ENCODE data around the gene COL15A1.

Gene COL15A1

DNA sequence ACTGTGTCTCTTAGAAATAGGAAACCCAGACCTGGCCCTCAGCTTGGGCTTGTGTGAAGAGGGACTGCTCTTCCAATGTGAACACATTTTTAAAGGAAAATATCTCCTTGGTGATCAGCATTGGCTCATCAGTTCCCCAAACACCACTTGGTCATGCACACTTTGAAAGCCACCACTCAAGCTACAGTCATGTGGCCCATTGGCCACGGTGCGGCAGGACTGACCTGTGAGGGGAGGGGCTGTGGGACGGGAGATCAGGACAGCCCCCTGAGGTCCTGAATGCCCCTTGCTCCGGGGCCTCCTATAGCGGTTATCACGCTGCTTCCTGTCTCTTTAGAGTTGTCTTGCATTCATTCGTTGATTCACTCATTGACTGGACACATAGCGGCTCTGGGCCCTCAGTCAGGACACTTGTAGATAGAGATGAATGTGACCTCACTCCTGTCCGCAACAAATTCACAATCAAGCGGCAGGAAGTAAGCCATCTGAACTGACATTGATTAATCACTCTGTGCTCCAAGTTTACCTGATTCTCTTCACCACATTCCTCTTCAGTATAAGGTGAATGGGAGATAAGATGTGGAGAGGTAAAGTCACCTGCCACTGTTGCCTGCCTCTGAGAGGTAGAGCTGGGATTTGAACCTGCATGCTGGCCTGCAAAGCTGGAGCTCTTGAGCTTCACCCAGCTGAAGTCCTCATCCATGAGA is 73.1 kb downstream of the COL15A1 start:
- H3K56ac ChIP-seq (ENCODE audit: low read length), result no peak overlapping the region
- no peak overlapping the region for H3K4ac ChIP-seq (ENCODE audit: low read depth, low read length)
- no peak overlapping the region for H2BK120ac ChIP-seq (ENCODE audit: low read depth, low read length)
- no peak overlapping the region for H4K5ac ChIP-seq (ENCODE audit: low read length)
- no peak overlapping the region for H3K27ac ChIP-seq (ENCODE audit: low read depth, low read length)
- H3K79me1 ChIP-seq (ENCODE audit: low read length), result no peaks in the 10 kb centered on the region
- no peak overlapping the region for H3K9ac ChIP-seq (ENCODE audit: low read length)
- no peak overlapping the region for H2AK5ac ChIP-seq (ENCODE audit: low read length)
- H2BK15ac ChIP-seq (replicated peaks; ENCODE audit: low read depth), result no peak overlapping the region
- DNase-seq, result no peak
- no peaks in the 10 kb centered on the region for H3K27me3 ChIP-seq (ENCODE audit: insufficient read depth, low read length, poor library complexity)
- no peaks in the 10 kb centered on the region for H3K36me3 ChIP-seq (ENCODE audit: control insufficient read depth, insufficient read depth, low read length)
- H3K4me2 ChIP-seq (ENCODE audit: low read length), result no peak overlapping the region
- H3K18ac ChIP-seq (ENCODE audit: low read length), result no peak overlapping the region
- no peak overlapping the region for H4K8ac ChIP-seq (ENCODE audit: low read depth, low read length)
- no peak overlapping the region for H3K23ac ChIP-seq (ENCODE audit: low read length)
- H3K4me3 ChIP-seq (ENCODE audit: low read length), result no peak overlapping the region
- no peaks in the 10 kb centered on the region for H3K4me1 ChIP-seq (ENCODE audit: control insufficient read depth, low read depth, low read length)
- no CpG with 5 or more reads among the region's 10 CpGs for WGBS (ENCODE audit: extremely low coverage, insufficient coverage, low lambda C conversion rate)
- H2BK5ac ChIP-seq (ENCODE audit: low read length), result no peak overlapping the region
- H3K79me2 ChIP-seq (ENCODE audit: control insufficient read depth, insufficient read depth, low read length), result no peaks in the 10 kb centered on the region

DNA sequence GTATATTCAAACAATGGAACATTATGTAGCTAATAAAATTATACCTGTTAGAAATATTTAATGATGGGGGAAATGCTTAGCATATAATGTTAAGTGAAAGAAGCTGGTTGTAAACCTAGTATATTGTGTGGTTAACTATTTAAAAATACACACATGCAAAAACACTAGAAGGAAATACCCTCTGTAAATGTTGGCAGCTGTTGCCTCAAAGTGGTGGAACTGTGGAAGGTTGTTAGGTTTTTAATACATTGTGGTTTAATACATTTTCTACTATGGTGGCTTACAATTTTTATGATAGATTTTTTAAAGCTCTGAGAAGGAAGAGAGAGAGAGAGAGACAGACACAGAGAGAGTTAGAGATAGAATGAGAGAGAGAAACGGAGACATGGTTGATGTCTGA is 74.9 kb downstream of the COL15A1 start:
- no peak for DNase-seq
- no peak overlapping the region for H3K4me2 ChIP-seq (ENCODE audit: low read length)
- H3K27me3 ChIP-seq (ENCODE audit: insufficient read depth, low read length, poor library complexity), result no peaks in the 10 kb centered on the region
- no peak overlapping the region for H3K9ac ChIP-seq (ENCODE audit: low read length)
- no peaks in the 10 kb centered on the region for H3K36me3 ChIP-seq (ENCODE audit: control insufficient read depth, insufficient read depth, low read length)
- no peak overlapping the region for H4K8ac ChIP-seq (ENCODE audit: low read depth, low read length)
- H3K23ac ChIP-seq (ENCODE audit: low read length), result no peak overlapping the region
- no peak overlapping the region for H4K5ac ChIP-seq (ENCODE audit: low read length)
- no peak overlapping the region for H3K4me3 ChIP-seq (ENCODE audit: low read length)
- no CpG with 5 or more reads among the region's 1 CpG for WGBS (ENCODE audit: extremely low coverage, insufficient coverage, low lambda C conversion rate)
- H2BK120ac ChIP-seq (ENCODE audit: low read depth, low read length), result no peak overlapping the region
- no peak overlapping the region for H3K18ac ChIP-seq (ENCODE audit: low read length)
- no peak overlapping the region for H3K4ac ChIP-seq (ENCODE audit: low read depth, low read length)
- H3K27ac ChIP-seq (ENCODE audit: low read depth, low read length), result no peak overlapping the region
- H3K79me1 ChIP-seq (ENCODE audit: low read length), result no peaks in the 10 kb centered on the region
- H3K4me1 ChIP-seq (ENCODE audit: control insufficient read depth, low read depth, low read length), result no peaks in the 10 kb centered on the region
- no peak overlapping the region for H2BK5ac ChIP-seq (ENCODE audit: low read length)
- no peak overlapping the region for H3K56ac ChIP-seq (ENCODE audit: low read length)
- no peak overlapping the region for H2AK5ac ChIP-seq (ENCODE audit: low read length)
- no peak overlapping the region for H2BK15ac ChIP-seq (replicated peaks; ENCODE audit: low read depth)
- no peaks in the 10 kb centered on the region for H3K79me2 ChIP-seq (ENCODE audit: control insufficient read depth, insufficient read depth, low read length)

DNA sequence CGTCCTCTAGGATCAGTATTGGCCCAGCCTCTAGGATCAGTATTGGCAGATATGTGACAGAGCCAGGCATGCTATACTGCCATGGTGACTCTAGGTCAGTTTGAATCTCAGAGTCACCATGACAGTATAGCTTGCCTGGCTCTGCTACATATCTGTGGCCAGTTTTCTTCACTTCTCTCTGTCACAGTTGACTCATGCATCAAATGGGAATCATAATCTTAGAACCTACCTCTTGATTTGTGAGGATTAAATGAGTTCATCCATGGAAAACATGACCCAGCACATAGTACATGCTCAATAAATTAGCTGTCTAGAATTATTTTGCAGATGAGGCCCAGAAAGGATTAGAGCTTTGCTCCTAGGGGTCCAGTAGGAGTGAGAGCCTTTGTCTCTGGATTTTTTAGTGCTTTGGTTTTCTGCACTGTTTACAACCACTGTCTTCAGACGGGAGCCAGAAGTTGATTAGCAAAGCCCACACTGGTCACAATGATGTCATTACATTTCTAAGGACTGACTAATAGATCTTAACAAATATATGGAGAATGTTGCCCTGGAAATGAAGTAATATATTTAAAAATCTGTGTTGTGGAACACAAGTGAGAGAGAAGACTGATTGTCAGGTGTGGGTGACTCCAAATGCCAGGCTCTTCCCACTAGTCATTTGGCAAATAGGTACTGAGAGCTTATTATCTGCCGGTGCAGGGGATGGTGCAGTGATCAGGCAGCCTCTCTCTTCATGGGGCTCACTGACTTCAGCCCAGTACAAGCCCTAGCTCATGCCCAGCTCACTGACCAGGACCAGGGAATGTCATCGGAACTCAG is 76.0 kb downstream of the COL15A1 start:
- Histone ChIP-seq H2BK15ac (replicated peaks; ENCODE audit: low read depth) (no peak overlapping the region), H3K4me2 (ENCODE audit: low read length) (no peak overlapping the region), H4K5ac (ENCODE audit: low read length) (no peak overlapping the region), H3K36me3 (ENCODE audit: control insufficient read depth, insufficient read depth, low read length) (no peaks in the 10 kb centered on the region), H4K8ac (ENCODE audit: low read depth, low read length) (no peak overlapping the region), H2AK5ac (ENCODE audit: low read length) (no peak overlapping the region), H3K4ac (ENCODE audit: low read depth, low read length) (no peak overlapping the region), H3K4me3 (ENCODE audit: low read length) (no peak overlapping the region), H2BK5ac (ENCODE audit: low read length) (no peak overlapping the region), H3K4me1 (ENCODE audit: control insufficient read depth, low read depth, low read length) (no peaks in the 10 kb centered on the region), H2BK120ac (ENCODE audit: low read depth, low read length) (no peak overlapping the region), H3K23ac (ENCODE audit: low read length) (no peak overlapping the region), H3K27ac (ENCODE audit: low read depth, low read length) (no peak overlapping the region), H3K56ac (ENCODE audit: low read length) (no peak overlapping the region), H3K9ac (ENCODE audit: low read length) (no peak overlapping the region), H3K27me3 (ENCODE audit: insufficient read depth, low read length, poor library complexity) (no peaks in the 10 kb centered on the region), H3K18ac (ENCODE audit: low read length) (no peak overlapping the region), H3K79me2 (ENCODE audit: control insufficient read depth, insufficient read depth, low read length) (no peaks in the 10 kb centered on the region), H3K79me1 (ENCODE audit: low read length) (no peaks in the 10 kb centered on the region)
- peak; percentile 55 for DNase-seq
- no CpG with 5 or more reads among the region's 4 CpGs for WGBS (ENCODE audit: extremely low coverage, insufficient coverage, low lambda C conversion rate)

DNA sequence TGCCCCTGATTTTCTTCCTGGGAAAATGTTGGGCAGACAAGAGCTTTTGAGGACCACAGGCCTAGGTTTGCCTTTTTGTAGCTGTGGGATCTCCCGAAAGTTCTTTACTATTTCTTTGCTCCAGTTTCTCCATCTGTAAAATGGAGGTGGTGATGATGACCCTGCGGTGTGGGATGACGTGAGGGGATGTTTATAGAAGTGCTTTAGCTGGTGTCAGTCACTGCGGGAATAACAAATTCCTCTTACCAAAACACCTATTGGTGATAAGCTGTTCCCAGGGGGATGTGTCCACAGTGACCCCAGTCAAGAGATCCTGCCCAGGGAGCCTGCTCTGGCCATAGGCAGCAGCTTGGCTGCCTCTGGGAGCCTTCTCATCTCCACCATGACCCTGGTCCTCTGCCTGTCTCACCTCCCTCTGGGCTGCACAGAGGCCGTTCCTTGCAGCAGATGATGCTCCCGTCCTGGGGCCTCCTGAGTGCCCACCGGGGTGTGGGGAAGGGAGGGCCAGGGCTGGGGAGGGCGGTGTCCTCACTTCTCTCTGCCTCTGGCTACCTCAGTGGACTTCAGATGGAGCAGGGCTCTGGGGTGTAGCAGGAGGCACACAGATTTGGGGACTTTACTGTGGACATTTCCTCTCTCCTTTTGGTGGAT is 77.2 kb downstream of the COL15A1 start:
- no peak overlapping the region for H3K23ac ChIP-seq (ENCODE audit: low read length)
- H3K36me3 ChIP-seq (ENCODE audit: control insufficient read depth, insufficient read depth, low read length), result no peaks in the 10 kb centered on the region
- no peak overlapping the region for H3K4me3 ChIP-seq (ENCODE audit: low read length)
- H3K4me2 ChIP-seq (ENCODE audit: low read length), result no peak overlapping the region
- H3K9ac ChIP-seq (ENCODE audit: low read length), result no peak overlapping the region
- no peak overlapping the region for H2BK15ac ChIP-seq (replicated peaks; ENCODE audit: low read depth)
- H2BK120ac ChIP-seq (ENCODE audit: low read depth, low read length), result no peak overlapping the region
- H3K27me3 ChIP-seq (ENCODE audit: insufficient read depth, low read length, poor library complexity), result no peaks in the 10 kb centered on the region
- no peaks in the 10 kb centered on the region for H3K79me1 ChIP-seq (ENCODE audit: low read length)
- H3K4ac ChIP-seq (ENCODE audit: low read depth, low read length), result no peak overlapping the region
- H3K79me2 ChIP-seq (ENCODE audit: control insufficient read depth, insufficient read depth, low read length), result no peaks in the 10 kb centered on the region
- DNase-seq, result no peak
- no peak overlapping the region for H4K5ac ChIP-seq (ENCODE audit: low read length)
- no peak overlapping the region for H2BK5ac ChIP-seq (ENCODE audit: low read length)
- WGBS (ENCODE audit: extremely low coverage, insufficient coverage, low lambda C conversion rate), result no CpG with 5 or more reads among the region's 8 CpGs
- no peak overlapping the region for H3K27ac ChIP-seq (ENCODE audit: low read depth, low read length)
- H3K56ac ChIP-seq (ENCODE audit: low read length), result no peak overlapping the region
- no peak overlapping the region for H4K8ac ChIP-seq (ENCODE audit: low read depth, low read length)
- no peak overlapping the region for H2AK5ac ChIP-seq (ENCODE audit: low read length)
- H3K18ac ChIP-seq (ENCODE audit: low read length), result no peak overlapping the region
- H3K4me1 ChIP-seq (ENCODE audit: control insufficient read depth, low read depth, low read length), result no peaks in the 10 kb centered on the region

DNA sequence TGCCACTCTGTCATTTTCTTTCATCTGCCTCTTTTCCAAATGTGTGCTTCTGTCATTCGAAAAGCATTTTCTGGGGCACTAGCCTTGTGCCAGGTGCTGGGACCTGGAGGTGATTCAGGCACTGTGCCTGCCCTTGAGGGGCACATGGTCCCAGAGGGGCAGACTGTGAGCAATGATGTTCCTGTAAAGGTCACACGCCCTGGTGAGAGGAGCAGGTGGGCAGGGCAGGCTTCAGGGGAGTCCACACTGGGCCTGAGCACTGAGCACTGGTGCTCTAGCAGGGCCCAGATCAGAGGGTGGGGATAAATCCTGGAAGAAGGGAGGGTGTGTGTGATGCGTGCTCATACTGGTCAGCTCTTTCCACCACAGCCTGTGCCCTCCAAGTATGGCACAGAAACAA is 77.8 kb downstream of the COL15A1 start:
- Histone ChIP-seq H3K18ac (ENCODE audit: low read length) (no peak overlapping the region), H3K4me2 (ENCODE audit: low read length) (no peak overlapping the region), H2BK15ac (replicated peaks; ENCODE audit: low read depth) (no peak overlapping the region), H3K4me1 (ENCODE audit: control insufficient read depth, low read depth, low read length) (no peaks in the 10 kb centered on the region), H3K9ac (ENCODE audit: low read length) (no peak overlapping the region), H3K36me3 (ENCODE audit: control insufficient read depth, insufficient read depth, low read length) (no peaks in the 10 kb centered on the region), H3K79me1 (ENCODE audit: low read length) (no peaks in the 10 kb centered on the region), H3K79me2 (ENCODE audit: control insufficient read depth, insufficient read depth, low read length) (no peaks in the 10 kb centered on the region), H3K56ac (ENCODE audit: low read length) (no peak overlapping the region), H3K23ac (ENCODE audit: low read length) (no peak overlapping the region), H2AK5ac (ENCODE audit: low read length) (no peak overlapping the region), H3K4me3 (ENCODE audit: low read length) (no peak overlapping the region), H2BK5ac (ENCODE audit: low read length) (no peak overlapping the region), H3K27ac (ENCODE audit: low read depth, low read length) (no peak overlapping the region), H3K4ac (ENCODE audit: low read depth, low read length) (no peak overlapping the region), H4K8ac (ENCODE audit: low read depth, low read length) (no peak overlapping the region), H3K27me3 (ENCODE audit: insufficient read depth, low read length, poor library complexity) (no peaks in the 10 kb centered on the region), H4K5ac (ENCODE audit: low read length) (no peak overlapping the region), H2BK120ac (ENCODE audit: low read depth, low read length) (no peak overlapping the region)
- WGBS (ENCODE audit: extremely low coverage, insufficient coverage, low lambda C conversion rate), result no CpG with 5 or more reads among the region's 3 CpGs
- DNase-seq, result no peak

All from mesendoderm (in vitro differentiated cells).